OCI-LY7 (cell line): ENCODE data around the gene AAK1.

ENCODE experiments used
- EZH2phosphoT487 ChIP-seq: fragments of 200-600 bp; sonication (generic); IDR thresholded peaks from 2 replicates; pipeline ENCODE4 v1.6.1; 2018; ENCODE audit warnings: low read depth, borderline replicate concordance, mild to moderate bottlenecking, mixed run types, antibody characterized with exemption, low read length, moderate library complexity, mixed read lengths
- TF ChIP-seq, protein P1 (sequence below): fragments of 200-600 bp; sonication (generic); conservative IDR thresholded peaks from 2 replicates; pipeline ENCODE4 v1.5.1; 2014; ENCODE audit warnings: mild to moderate bottlenecking, antibody characterized with exemption, low read length, moderate library complexity, mixed read lengths

- TF ChIP-seq, protein P1, sequence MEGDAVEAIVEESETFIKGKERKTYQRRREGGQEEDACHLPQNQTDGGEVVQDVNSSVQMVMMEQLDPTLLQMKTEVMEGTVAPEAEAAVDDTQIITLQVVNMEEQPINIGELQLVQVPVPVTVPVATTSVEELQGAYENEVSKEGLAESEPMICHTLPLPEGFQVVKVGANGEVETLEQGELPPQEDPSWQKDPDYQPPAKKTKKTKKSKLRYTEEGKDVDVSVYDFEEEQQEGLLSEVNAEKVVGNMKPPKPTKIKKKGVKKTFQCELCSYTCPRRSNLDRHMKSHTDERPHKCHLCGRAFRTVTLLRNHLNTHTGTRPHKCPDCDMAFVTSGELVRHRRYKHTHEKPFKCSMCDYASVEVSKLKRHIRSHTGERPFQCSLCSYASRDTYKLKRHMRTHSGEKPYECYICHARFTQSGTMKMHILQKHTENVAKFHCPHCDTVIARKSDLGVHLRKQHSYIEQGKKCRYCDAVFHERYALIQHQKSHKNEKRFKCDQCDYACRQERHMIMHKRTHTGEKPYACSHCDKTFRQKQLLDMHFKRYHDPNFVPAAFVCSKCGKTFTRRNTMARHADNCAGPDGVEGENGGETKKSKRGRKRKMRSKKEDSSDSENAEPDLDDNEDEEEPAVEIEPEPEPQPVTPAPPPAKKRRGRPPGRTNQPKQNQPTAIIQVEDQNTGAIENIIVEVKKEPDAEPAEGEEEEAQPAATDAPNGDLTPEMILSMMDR: no peak
- TF ChIP-seq EZH2phosphoT487: no peak
Observed at GRCh38 chr2:69674316-69674670, 30.8 kb upstream of the AAK1 start.
